Measurements from ENCODE around the gene SLC6A2.

DNA sequence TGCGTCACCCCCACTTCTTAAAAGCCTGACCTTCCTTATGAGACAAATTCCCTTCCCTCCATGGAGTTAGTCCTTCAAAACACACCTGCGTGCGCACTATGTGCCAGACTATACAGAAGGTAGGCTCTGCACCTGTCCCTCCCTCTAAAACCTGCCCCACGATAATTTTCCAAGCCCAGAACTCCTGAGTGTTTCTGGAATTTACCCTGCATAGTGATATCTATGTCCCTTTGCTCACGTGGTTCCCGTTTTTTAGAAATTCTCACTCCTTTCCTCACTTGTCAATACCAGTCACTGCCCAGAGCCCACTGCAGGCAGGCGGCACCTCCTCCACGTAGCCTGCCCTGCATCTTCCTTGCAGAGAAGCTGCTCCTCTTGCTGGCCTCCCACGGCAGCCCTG, 82.2 kb downstream of the SLC6A2 start:
- TF ChIP-seq POLR2AphosphoS5 (IDR thresholded peaks at IDR 0.05; ENCODE audit: control insufficient read depth, insufficient read depth, low read depth, low read length) (no peak), ATF1 (CRISPR knock-in tag; IDR thresholded peaks at IDR 0.05) (no peak), ATF1 (tag; IDR thresholded peaks at IDR 0.05) (no peak), GTF2F1 (IDR thresholded peaks at IDR 0.05; ENCODE audit: low read depth, low read length) (no peak), L3MBTL2 (IDR thresholded peaks at IDR 0.05) (no peak), ZNF24 (IDR thresholded peaks at IDR 0.05) (no peak)
- TF ChIP-seq, protein P1, sequence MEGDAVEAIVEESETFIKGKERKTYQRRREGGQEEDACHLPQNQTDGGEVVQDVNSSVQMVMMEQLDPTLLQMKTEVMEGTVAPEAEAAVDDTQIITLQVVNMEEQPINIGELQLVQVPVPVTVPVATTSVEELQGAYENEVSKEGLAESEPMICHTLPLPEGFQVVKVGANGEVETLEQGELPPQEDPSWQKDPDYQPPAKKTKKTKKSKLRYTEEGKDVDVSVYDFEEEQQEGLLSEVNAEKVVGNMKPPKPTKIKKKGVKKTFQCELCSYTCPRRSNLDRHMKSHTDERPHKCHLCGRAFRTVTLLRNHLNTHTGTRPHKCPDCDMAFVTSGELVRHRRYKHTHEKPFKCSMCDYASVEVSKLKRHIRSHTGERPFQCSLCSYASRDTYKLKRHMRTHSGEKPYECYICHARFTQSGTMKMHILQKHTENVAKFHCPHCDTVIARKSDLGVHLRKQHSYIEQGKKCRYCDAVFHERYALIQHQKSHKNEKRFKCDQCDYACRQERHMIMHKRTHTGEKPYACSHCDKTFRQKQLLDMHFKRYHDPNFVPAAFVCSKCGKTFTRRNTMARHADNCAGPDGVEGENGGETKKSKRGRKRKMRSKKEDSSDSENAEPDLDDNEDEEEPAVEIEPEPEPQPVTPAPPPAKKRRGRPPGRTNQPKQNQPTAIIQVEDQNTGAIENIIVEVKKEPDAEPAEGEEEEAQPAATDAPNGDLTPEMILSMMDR (IDR thresholded peaks at IDR 0.05 in 2 of 3, conservative IDR thresholded peaks at IDR 0.05 in 1 of 3; ENCODE audit: insufficient read depth in 2 of 3, low read depth in 1 of 3, low read length in 3 of 3) = no peak

Measured in K562 (cell line).